UCSD-AML1 (cell line): ENCODE data around the gene PLCXD3.
"Not testable (repeated sequence)": the region's sequence is repeated elsewhere in the genome, so short reads cannot be mapped to it uniquely, and the experiment has no call there.

Experiments used
- DNase-seq: peaks from one replicate; lab custom pipeline; 2025; ENCODE audit not compliant: unreplicated experiment; lab: John Stamatoyannopoulos, UW

The PLCXD3 gene

DNA sequence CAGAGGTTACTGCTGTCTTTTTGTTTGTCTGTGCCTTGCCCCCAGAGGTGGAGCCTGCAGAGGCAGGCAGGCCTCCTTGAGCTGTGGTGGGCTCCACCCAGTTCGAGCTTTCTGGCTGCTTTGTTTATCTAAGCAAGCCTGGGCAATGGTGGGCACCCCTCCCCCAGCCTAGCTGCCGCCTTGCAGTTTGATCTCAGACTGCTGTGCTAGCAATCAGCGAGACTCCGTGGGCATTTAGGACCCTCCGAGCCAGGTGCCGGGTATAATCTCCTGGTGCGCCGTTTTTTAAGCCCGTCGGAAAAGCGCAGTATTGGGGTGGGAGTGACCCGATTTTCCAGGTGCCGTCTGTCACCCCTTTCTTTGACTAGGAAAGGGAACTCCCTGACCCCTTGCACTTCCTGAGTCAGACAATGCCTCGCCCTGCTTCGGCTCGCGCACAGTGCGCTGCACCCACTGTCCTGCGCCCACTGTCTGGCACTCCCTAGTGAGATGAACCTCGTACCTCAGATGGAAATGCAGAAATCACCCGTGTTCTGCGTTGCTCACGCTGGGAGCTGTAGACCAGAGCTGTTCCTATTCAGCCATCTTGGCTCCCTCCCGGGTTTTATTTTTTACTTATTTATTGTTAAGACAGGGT lies 16.8 kb downstream of the PLCXD3 start:
- not testable (repeated sequence) for DNase-seq

GRCh38 chr5:41485533-41485932 lies 24.9 kb downstream of the PLCXD3 start:
- no peak for DNase-seq

DNA sequence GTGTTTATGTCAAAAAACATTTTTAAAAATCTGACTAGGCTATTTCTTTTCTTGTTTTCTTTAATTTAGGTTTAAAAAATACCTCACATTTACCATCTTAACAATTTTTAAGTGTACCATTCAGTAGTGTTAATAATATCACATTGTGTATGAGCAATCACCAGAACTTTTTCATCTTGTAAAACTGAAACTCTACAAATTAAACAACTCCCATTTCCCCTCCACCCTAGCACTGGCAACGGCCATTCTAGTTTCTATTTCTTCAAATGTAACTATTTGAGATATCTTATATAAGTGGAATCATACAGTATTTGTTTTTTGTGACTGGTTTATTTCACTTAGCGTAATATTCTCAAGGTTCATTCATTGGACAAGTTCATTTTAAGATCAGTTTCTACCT lies 27.7 kb downstream of the PLCXD3 start:
- no peak for DNase-seq

GRCh38 chr5:41482173-41482572 lies 28.2 kb downstream of the PLCXD3 start:
- DNase-seq = no peak

GRCh38 chr5:41471571-41472208 lies 38.7 kb downstream of the PLCXD3 start:
- not testable (repeated sequence) for DNase-seq

DNA sequence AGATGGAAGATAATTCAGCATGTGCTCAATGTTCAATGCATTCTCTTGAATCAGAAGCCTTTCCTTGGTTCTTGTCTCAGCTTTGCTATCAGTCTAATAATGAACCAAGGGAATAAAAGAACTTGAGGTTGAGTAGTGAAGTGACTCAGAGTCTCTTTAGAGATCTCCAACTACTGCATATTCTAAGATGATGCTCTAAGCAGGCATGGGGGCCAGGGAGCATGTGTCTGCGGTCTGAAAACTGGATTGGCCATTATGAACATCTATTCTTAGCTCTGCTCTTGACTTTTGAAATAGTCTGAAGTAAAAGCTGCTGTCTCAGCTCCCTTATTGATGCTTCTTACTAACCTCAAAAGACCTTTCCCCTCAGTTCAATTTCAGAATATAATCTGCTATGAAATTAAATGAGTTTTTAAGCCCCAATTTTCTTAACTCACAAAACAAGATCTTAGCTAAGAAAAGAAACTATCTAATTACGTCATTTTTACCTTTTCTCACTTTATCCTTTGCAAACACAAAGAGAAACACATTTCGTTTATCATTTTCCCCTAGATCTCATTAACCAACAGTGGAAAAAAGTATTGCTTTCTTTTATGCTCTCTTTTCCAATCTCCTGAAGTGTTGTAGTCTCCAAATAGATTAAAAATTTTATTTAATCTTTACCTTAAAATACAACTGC lies 44.8 kb downstream of the PLCXD3 start:
- no peak for DNase-seq

GRCh38 chr5:41459557-41459956 lies 50.8 kb downstream of the PLCXD3 start:
- DNase-seq = no peak

DNA sequence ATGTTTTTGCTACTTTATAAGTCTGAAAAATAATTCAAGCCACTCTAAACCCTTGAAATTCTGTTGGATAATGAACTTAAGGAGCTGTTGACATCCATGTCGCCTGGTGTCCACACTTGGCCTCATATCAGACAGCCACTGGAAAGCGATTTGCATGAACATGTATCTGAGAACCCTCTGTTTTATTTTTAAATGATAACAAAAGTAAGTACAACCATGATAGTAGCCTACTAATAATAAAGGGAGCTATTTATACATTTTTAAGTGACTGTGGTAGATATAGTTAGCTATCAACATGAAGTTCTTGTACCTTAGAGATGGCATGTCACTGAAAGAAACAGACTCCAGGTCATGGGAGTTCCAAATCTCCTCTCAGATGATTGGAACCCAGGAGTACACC lies 53.3 kb downstream of the PLCXD3 start:
- DNase-seq = no peak

DNA sequence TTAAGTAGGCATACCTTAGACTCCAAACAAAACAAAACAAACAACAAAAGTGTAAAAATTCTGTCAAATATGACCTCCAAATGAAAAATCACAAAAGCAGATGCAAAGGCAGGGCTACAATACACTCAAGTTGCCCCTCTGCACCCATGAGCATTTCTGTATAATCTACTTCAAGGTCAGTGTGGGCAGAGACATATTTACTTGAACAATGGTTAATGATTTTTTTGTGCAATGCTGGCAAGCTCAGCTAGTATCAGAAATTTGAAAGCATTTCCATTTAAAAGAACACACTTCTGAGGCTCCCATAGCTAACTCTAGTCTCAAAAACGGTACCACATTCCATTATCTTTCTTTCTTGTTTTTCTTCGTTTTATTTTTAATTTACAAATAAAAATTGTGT lies 57.9 kb downstream of the PLCXD3 start:
- no peak for DNase-seq

- no peak for DNase-seq
Measured at GRCh38 chr5:41447650-41448510, 62.5 kb downstream of the PLCXD3 start.

- DNase-seq = no peak
Measured at GRCh38 chr5:41445937-41446563, 64.4 kb downstream of the PLCXD3 start.

- DNase-seq = no peak
Measured at GRCh38 chr5:41435276-41435675, 75.1 kb downstream of the PLCXD3 start.

DNA sequence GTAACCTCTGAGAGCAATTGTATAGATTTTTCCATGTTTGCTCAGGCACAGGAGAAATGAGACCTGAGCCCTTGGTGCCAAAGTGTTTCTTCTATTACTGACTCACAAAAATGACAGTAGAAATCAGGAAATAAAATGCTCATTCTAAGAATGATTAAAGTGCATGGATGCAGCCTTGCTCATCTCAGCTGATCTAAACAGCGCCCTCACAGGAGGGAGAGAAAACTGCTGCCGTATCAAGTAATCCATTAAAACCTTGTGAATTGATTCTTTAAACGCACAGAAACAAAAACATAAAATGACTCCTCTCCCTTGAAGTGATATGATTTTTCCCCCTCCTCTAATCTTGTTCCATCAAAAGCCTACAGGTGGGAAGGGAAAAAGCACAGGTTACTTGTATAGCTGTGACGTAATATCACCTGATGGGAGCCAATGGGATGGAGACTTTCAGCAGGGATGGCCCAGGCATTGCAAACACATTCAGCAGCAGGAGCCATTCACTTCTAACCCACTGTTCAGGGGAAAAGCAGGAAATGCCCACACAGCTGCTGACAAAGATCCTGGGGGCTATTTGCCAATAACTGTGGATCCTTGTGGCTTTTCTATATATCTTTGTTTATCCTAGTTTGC lies 76.7 kb downstream of the PLCXD3 start:
- DNase-seq = no peak

GRCh38 chr5:41432481-41433253 lies 77.7 kb downstream of the PLCXD3 start:
- no peak for DNase-seq

DNA sequence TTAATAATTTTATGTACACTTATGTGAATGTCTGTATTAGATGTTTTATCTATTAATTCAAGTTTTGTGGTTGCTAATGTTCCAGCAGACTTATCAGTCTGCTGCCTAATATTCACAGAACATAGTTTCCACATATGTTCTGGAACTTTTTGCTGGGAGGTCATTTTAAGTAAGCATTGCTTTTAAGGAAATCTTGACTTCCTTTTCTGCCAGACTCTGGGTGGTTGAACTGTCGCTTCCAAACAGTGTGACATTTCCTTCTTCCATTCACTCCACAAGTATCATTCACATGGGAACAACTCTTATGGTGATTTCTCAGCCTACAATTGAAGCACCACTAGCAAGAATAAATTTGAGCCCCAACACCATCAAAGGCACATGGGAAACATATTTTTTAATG lies 82.9 kb downstream of the PLCXD3 start:
- DNase-seq = no peak

GRCh38 chr5:41425736-41426135 lies 84.7 kb downstream of the PLCXD3 start:
- no peak for DNase-seq

GRCh38 chr5:41420492-41421067 lies 89.8 kb downstream of the PLCXD3 start:
- DNase-seq = no peak

DNA sequence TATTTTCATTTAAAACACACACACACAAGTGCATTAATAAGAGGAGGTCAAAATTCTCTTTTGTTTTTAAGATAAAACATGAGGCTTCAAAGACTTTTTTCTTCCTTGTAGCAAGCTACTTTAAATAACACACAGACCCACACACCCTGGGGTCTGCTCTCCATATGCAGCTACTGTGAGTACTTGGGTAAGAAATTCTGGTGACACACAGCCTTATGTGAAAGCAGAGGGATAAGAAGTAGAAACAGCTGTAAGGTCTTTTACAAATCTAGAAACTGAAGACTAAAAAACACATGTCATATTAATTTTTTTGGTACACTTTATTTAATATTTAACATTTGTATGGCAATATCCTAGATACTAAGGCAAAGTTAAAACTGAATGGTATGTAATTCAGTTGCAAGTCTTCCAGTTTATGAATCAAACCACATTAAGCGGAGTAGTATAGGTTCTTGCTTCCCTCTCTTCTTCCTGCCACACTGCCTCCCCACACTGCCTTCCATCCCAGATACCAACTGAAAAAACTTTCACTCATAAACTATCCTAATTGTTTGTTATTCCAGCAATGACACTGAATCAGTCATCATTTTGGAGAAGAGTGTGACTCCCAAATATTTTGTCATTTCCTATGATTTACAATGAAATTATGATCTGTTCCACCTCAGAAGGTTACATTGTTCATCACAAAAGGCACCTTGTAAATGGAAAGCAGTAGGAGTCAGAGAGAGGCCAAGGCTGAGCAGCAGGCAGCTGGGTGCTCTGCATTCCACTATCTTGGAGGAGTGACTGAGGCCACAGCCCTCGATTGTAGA lies 92.0 kb downstream of the PLCXD3 start:
- DNase-seq = no peak

DNA sequence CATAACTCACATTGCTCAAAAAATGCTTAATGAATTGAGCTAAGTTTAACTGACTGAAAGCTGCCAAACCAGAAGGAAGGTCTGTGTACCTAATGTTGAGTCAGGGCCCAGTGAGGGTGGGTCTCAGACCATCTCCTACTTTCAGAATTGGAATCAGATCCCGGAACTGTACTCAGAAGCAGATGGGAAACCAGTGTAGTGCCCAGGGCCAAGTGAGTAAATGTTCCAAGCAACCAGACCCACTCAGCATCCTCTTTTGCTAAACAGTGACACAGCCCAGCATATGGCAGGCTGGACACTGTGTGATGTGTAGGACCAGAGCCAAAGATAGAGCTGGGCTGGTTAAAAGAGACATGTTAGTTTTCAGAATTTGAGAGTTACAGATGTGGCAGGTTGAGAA lies 94.1 kb downstream of the PLCXD3 start:
- no peak for DNase-seq
